ENCODE data around the gene PRR27. TPM values are rescaled to one million over a fixed set of nuclear protein-coding genes. Genes with fewer than 3 reads are reported as not detected.
A peak's percentile ranks its signal among the peaks of the same experiment; 100 is the strongest.

The PRR27 gene
- total RNA-seq, 1 experiment from 2014 or later: not detected

DNA sequence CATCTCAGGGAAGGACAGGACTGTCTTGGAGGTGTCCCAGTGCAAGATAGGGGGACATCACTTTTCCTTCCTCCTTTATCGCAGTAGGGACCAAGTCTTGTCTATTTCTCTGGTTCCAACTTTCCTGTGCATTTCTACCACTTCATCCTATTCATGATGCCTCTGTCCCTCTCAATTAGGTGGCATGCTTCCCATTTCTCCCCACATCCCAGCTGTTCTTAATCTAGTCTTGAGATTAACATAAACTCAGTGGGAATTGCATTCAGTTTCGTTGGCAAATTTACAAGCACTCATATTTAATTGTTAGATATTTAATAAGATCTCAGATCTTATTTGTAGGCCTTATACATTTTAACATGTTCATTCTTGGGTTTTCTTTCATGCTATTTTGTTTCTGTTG is 25.8 kb downstream of the PRR27 start:
- H3K4me3 Mint-ChIP-seq (ENCODE audit: unreplicated experiment): no peak overlapping the region
- H3K27ac Mint-ChIP-seq (ENCODE audit: low read depth, unreplicated experiment): no peak overlapping the region
- H3K27me3 Mint-ChIP-seq (ENCODE audit: insufficient read depth, unreplicated experiment): peaks cover 72% of the 10 kb centered on the region
- no peak for DNase-seq (ENCODE audit: unreplicated experiment)
- TF ChIP-seq, protein P1, sequence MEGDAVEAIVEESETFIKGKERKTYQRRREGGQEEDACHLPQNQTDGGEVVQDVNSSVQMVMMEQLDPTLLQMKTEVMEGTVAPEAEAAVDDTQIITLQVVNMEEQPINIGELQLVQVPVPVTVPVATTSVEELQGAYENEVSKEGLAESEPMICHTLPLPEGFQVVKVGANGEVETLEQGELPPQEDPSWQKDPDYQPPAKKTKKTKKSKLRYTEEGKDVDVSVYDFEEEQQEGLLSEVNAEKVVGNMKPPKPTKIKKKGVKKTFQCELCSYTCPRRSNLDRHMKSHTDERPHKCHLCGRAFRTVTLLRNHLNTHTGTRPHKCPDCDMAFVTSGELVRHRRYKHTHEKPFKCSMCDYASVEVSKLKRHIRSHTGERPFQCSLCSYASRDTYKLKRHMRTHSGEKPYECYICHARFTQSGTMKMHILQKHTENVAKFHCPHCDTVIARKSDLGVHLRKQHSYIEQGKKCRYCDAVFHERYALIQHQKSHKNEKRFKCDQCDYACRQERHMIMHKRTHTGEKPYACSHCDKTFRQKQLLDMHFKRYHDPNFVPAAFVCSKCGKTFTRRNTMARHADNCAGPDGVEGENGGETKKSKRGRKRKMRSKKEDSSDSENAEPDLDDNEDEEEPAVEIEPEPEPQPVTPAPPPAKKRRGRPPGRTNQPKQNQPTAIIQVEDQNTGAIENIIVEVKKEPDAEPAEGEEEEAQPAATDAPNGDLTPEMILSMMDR (IDR thresholded peaks at IDR 0.05; ENCODE audit: unreplicated experiment): no peak
- ChIA-PET CTCF (interaction anchor here (0.7 kb wide), 2 partner anchors 278 to 635 kb away, joined by 3 read pairs; no protein-coding TSS in a partner anchor), POLR2A (interaction anchor here (0.7 kb wide), 1 partner anchor 11 kb away, joined by 3 read pairs; no protein-coding TSS in a partner anchor)
- BruUV-seq (replicated peaks): no TSS peak
- H3K4me1 Mint-ChIP-seq (ENCODE audit: insufficient read depth, unreplicated experiment): no peaks in the 10 kb centered on the region
- intact Hi-C loops (cut with micrococcal nuclease): loop anchor here (5.0 kb wide), 1 partner anchor 298 kb away; no protein-coding TSS in a partner anchor
- H3K9me3 Mint-ChIP-seq (ENCODE audit: unreplicated experiment): no peaks in the 10 kb centered on the region
- no peaks in the 10 kb centered on the region for H3K36me3 Mint-ChIP-seq (ENCODE audit: insufficient read depth, unreplicated experiment)

DNA sequence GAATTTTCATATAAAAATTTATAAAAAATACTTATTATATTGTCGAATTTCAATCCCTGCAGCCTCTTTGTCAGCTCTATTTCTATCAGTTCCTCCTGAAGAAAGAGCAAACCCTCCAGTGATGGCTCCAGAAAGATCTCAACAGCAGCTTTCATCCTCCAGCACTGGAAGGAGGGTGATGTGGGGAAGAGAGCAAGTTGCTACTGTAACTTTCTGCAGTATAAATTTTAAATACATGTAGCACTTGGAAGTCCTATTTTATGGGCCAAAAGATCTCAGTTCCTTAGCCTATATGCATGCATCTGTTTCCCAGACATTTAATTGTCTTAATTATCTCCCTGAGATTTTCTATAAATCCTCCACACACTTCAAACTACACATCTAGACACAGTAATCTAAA is 27.8 kb downstream of the PRR27 start:
- POLR2A ChIA-PET: no interaction called here
- DNase-seq (ENCODE audit: unreplicated experiment): no peak
- TF ChIP-seq, protein P1 (IDR thresholded peaks at IDR 0.05; ENCODE audit: unreplicated experiment): no peak
- H3K4me3 Mint-ChIP-seq (ENCODE audit: unreplicated experiment): no peak overlapping the region
- intact Hi-C loops (cut with micrococcal nuclease): loop anchor here (2.0 to 5.0 kb wide), 2 partner anchors 300 to 377 kb away; no protein-coding TSS in a partner anchor
- no peaks in the 10 kb centered on the region for H3K9me3 Mint-ChIP-seq (ENCODE audit: unreplicated experiment)
- H3K27me3 Mint-ChIP-seq (ENCODE audit: insufficient read depth, unreplicated experiment): peaks cover 90% of the 10 kb centered on the region
- no peaks in the 10 kb centered on the region for H3K4me1 Mint-ChIP-seq (ENCODE audit: insufficient read depth, unreplicated experiment)
- H3K27ac Mint-ChIP-seq (ENCODE audit: low read depth, unreplicated experiment): no peak overlapping the region
- H3K36me3 Mint-ChIP-seq (ENCODE audit: insufficient read depth, unreplicated experiment): no peaks in the 10 kb centered on the region
- no TSS peak for BruUV-seq (replicated peaks)
- CTCF ChIA-PET: interaction anchor here (0.6 to 2.9 kb wide), 9 partner anchors 10 to 1590 kb away, joined by 3 to 10 read pairs (median 3); no protein-coding TSS in a partner anchor

DNA sequence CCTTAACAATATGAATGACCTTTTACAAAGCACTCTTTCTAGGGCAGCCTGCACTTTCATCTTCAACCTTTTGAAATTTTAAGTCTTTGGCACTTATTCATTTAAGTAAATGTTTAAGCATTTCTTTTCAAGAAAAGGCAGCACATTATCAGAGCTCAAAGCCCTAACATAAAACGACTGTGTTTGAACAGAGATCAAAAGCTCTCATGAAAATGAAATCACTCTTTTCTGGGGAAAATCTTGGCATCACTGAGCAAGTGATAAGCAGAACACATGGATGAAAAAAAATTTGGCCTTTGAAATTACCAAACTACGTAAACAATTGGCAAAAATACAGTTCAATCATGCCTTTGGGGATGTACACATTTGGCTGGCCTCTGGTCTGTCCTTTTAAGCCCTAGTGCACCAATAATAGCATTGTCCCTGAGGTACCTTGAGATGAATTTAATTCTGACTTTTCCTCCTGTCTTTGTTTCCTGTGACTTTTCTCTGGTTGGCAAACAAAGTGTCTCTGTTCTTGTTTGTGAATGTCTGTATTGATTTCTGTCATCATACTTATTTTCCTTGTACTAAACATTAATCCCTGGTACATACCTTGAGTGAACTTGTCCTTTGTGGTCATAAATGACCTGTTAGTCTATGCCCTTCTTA is 28.6 kb downstream of the PRR27 start:
- H3K9me3 Mint-ChIP-seq (ENCODE audit: unreplicated experiment): no peaks in the 10 kb centered on the region
- no peaks in the 10 kb centered on the region for H3K4me1 Mint-ChIP-seq (ENCODE audit: insufficient read depth, unreplicated experiment)
- no TSS peak for BruUV-seq (replicated peaks)
- no peak overlapping the region for H3K4me3 Mint-ChIP-seq (ENCODE audit: unreplicated experiment)
- TF ChIP-seq, protein P1 (IDR thresholded peaks at IDR 0.05; ENCODE audit: unreplicated experiment): no peak
- H3K27me3 Mint-ChIP-seq (ENCODE audit: insufficient read depth, unreplicated experiment): peaks cover 90% of the 10 kb centered on the region
- no peak for DNase-seq (ENCODE audit: unreplicated experiment)
- intact Hi-C loops (cut with micrococcal nuclease): loop anchor here (1.0 to 5.0 kb wide), 5 partner anchors 286 to 493 kb away; no protein-coding TSS in a partner anchor
- ChIA-PET POLR2A (no interaction called here), CTCF (interaction anchor here (0.5 to 2.9 kb wide), 28 partner anchors 8 to 1590 kb away, joined by 3 to 15 read pairs (median 4); no protein-coding TSS in a partner anchor)
- no peak overlapping the region for H3K27ac Mint-ChIP-seq (ENCODE audit: low read depth, unreplicated experiment)
- H3K36me3 Mint-ChIP-seq (ENCODE audit: insufficient read depth, unreplicated experiment): no peaks in the 10 kb centered on the region

DNA sequence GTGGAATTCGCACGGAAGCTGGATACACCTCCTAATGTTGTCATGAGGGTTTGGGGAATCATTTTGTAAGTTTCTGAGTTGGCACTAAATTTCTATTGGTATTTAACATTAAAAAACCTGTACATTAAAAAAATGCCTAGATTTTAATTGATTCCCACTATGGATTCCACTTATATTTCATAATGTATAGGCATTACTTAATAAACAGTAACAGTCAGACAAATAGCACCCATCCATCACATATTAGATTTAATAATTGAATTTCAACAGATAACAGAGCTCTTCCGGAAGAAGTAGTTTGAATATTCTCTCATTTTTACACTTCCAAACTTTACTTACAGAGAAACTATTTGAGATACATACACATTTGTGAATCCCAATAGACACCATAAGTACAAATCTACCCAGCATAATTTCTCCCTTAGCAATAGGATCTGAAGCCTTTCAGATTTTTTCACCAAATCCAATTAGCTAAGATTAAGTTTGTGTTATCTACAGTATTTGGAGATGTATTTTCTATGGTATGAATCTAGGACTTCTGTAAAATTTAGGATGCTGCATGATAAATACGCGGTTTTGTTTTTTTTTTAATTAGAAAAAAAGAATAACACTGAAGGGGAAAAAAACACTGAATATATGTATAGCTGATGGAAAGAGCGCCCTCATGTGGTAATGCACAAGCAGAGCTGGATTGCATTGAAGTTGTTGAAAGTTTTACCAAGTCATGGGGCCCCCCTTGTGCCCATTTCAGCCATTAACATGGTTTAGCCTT is 29.3 kb downstream of the PRR27 start:
- intact Hi-C loops (cut with micrococcal nuclease): loop anchor here (1.0 to 5.0 kb wide), 5 partner anchors 287 to 494 kb away; no protein-coding TSS in a partner anchor
- TF ChIP-seq, protein P1 (IDR thresholded peaks at IDR 0.05; ENCODE audit: unreplicated experiment): peak; percentile 54
- CTCF ChIA-PET: interaction anchor here (0.5 to 2.9 kb wide), 35 partner anchors 9 to 529 kb away, joined by 3 to 15 read pairs (median 5); no protein-coding TSS in a partner anchor
- H3K4me1 Mint-ChIP-seq (ENCODE audit: insufficient read depth, unreplicated experiment): no peaks in the 10 kb centered on the region
- no peaks in the 10 kb centered on the region for H3K9me3 Mint-ChIP-seq (ENCODE audit: unreplicated experiment)
- no peak overlapping the region for H3K4me3 Mint-ChIP-seq (ENCODE audit: unreplicated experiment)
- POLR2A ChIA-PET: interaction anchor here (0.6 kb wide), 1 partner anchor 36 kb away, joined by 5 read pairs; no protein-coding TSS in a partner anchor
- DNase-seq (ENCODE audit: unreplicated experiment): peak; percentile 62
- H3K27ac Mint-ChIP-seq (ENCODE audit: low read depth, unreplicated experiment): no peak overlapping the region
- BruUV-seq (replicated peaks): no TSS peak
- H3K36me3 Mint-ChIP-seq (ENCODE audit: insufficient read depth, unreplicated experiment): no peaks in the 10 kb centered on the region
- peaks cover 90% of the 10 kb centered on the region for H3K27me3 Mint-ChIP-seq (ENCODE audit: insufficient read depth, unreplicated experiment)
